LoVo (cell line): ENCODE data around the gene GEMIN5.

Experiments used
- DNase-seq: peaks from one replicate; pipeline ENCODE4 v3.0.0-alpha.2; 2016; ENCODE audit warnings: low spot score

GEMIN5 gene

DNA sequence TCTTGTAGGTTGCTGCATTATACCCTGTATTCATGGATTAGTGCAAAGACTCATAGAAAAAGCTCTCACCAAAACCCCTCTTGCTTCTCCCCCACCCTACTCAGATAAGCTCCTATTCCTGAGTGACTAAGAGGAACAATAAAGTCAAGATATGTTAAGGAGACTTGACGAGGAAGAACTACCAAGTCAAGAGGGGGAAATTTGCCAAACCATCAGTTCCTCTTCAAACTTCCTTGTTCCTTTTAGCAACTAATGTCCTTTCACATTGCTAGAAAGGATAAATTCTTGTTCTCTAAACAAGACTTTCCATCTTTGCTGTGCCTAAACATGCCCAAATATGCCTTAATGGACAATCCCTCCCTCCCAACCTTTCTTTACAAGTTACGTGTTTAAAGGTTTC, 52.6 kb downstream of the GEMIN5 start:
- no peak for DNase-seq

DNA sequence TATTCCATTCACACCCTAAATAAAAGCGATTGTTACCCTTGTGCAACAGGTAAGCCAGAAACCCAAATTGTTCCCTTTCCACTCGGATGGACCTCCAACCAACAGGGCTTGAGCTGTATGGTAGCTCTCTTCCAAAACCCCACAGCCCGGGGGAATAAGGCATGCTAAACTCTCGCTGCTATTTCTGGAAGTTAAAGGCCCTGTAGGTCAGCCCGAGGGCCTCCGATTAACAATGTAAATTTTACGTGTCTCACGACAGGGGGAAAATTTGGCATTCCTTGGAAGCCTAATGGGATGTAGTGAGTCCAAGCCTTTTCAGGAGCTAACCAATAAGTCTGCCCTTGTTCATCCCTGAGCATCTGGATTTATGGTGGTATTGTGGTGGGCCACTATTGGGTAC, 53.6 kb downstream of the GEMIN5 start:
- DNase-seq: no peak

DNA sequence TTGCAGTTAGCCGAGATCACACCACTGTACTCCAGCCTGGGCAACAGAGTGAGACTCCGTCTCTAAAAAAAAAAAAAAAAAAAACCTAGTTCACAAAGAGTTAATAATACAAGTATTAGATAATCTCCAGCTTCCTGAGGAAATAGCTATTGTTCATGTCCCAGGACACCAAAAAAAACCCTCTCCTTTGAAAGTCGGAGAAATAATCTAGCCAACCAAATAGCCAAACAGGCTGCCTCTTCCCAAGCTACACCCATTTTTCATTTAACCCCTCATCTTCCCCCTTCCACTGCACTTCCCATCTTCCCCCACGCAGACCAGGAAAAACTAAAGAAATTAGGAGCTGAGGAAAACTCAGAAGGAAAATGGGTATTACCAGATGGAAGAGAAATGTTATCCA, 56.0 kb downstream of the GEMIN5 start:
- no peak for DNase-seq

DNA sequence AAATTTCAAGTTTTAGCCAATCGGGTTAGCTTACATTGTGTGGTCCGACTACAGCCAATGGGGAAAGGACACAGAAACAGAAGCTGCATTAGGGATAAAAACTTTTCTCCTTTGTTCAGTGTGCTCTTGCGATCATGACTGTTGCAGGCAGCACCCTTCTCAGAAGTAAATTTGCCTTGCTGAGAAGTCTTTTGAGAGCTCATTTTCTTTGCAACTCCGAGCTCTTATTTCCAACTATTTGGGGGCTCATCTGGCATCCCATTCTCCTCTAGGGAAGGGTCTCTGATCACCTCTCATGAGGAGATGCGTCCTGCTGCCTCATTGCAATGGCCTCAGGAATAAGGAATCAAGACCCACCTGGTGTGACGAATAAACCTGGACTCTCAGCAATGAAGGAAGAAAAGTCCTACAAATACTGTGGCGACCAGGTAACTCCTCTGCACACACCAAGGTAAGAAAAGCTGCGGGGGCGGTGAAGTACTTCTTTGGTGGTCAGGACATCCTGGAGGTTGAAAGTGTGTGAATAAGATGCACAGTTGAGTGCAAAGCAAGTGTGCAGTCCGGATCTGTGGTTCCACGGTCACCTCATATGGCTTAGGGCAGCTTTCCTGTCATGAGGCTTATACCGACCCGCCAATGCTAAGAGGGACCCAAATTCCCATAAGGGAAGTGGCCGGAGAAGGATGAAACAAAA, 59.2 kb downstream of the GEMIN5 start:
- DNase-seq: no peak

DNA sequence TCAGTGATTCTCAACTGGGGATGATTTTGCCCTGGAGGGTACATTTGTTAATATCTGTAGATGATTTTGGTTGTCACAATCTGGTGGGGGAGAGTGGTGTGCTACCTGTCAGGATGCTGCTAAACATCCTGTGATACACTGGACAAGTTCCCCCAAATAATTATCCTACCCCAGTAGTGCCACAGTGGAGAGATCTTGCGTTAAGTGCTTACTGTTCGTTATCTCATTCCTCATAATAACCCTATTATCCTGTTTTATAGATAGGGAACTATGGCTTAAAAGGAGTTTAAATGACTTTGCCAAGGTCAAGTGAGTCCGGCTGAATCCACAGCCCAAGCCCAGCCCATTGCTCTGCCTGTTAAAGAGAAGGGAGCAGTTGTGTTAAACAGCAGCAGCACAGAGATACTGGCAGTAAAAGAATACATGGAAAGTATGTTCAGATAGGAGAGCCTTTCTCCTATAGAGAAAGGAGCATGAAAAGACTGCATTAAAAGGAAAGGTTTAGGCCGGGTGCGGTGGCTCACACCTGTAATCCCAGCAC, 64.2 kb downstream of the GEMIN5 start:
- no peak for DNase-seq

DNA sequence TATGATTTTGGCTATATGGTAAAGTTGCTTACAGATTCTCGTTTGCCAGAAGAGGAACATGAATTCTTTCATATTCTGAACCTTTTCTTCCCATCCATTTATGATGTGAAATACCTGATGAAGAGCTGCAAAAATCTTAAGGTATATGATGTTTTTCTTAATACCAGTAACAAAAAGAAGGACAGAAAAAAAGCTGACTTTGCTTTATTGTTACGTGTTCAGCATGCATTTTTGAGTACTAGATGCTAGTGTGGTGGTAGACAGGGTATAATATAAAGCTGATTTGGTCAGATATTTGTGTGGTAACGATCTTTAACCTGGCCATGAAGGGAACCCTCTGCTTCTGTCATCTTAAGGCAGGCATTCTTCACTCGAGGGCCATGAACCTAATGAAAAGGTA, 66.3 kb downstream of the GEMIN5 start:
- no peak for DNase-seq

DNA sequence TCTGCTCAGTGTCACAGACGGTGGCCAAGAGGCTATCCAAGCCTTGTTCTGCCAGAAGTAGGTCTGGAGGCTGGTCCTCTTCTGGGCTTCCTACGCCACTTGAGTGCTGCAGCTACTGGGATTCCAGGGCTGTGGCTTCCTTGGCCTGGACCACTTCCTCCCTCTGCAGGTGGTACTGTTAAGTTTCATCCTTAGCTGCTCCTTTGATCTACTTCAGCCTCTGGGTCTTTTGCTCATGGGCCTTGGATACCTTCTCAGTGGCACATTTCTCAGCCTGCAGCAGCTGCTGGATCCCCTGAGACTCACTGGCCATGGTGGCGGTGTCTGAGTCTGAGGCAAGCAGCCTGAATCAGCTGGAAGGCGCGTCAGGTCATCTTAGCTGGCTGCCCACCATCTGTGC, 69.3 kb downstream of the GEMIN5 start:
- no peak for DNase-seq

DNA sequence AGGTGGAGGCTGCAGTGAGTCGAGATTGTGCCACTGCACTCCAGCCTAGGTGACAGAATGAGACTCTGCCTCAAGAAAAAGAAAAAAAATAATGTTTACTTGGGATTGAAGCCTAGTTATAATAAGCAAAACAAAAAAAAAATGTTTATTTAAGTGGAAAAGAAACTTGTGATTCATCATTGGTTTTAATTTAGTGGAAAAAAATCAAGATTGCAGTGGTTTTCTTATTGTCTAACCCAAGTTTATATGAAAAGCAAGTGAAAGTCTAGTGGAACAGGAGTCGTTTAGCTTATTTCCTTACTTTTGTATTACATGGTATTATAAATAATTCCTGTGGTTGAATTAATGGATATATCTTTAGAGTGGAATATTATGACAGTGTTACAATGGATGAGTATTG, 71.2 kb downstream of the GEMIN5 start:
- no peak for DNase-seq

DNA sequence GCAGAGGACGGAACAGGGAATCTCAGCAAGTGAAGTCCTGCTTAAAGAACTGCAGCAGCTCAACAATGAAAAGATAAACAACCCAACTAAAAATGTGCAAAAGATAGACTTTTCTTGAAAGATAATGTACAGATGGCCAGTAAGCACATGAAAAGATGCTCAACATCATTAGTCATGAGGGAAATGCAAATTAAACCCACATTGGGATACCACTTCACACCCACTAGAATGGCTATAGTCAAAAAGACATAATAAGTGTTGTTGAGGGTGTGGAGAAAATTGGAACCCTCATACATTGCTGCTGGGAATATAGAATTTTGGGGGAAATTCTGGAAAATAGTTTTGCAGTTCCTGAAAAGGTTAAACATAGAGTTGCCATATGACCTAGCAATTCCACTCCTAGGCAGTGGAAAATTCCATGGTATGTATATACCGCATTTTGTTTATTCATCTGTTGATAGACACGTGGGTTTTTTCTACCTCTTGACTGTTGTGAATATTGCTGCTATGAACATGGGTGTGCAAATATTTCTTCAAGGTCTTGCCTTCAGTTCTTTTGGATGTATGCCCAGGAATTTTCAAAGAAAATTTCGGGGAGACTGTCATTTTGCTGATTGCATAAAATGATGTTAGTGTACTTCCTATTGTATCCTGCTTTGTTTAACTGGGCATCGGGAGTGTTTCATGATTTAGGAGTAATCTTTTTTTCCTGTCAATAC, 72.4 kb downstream of the GEMIN5 start:
- DNase-seq: no peak

DNA sequence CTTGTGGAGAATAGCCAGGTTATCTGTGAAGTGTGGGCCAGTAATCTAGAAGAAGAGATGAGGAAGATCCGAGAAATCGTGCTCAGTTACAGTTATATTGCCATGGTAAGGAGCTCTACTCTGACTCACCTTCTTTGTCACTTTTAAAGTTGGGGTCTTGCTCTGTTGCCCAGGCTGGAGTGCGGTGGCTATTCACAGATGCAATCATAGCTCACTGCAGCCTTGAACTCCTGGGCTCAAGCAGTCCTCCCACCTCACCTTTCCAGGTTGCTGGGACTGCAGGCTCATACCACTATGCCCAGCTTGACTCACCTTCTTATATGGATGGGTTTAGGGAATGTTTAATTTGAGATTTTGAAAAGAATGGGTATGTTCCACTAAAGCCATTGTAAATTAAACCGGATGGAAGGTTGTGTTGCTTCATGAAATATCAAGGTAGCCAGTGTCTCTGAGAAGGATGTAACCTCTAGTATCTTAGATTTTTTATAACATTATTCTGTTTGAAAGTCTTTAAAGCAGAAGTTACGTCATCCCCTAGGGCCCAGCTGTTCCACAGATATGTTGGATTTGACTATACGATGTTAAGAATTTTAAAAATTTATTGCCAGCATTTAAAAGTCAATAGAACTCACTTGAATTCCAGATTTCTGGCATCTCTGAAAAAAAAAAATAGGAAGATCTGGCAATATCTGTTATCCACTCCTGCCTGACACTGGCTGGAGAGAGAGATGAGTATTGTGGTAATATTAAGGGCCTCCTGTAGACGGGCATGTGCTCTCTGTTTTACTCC, 74.5 kb downstream of the GEMIN5 start:
- DNase-seq: no peak

DNA sequence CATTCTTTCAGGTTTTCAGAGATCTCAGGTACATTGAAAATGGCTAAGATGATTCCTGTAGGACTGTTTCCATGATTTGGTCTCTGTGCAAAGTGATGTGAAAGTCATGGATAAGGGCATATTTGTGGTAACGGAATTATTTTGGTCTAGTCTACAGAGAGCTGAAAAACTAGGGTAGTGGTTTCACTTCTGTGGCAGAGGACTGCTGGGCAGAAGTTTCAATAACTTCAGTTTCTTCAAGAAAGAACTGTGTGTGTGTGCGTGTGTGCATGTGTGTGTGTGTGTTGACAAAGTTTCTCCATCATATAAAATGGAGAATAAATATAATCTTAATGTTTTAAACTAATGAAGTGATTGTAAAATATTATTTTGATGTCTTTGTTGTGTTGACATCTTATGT, 75.2 kb downstream of the GEMIN5 start:
- no peak for DNase-seq

DNA sequence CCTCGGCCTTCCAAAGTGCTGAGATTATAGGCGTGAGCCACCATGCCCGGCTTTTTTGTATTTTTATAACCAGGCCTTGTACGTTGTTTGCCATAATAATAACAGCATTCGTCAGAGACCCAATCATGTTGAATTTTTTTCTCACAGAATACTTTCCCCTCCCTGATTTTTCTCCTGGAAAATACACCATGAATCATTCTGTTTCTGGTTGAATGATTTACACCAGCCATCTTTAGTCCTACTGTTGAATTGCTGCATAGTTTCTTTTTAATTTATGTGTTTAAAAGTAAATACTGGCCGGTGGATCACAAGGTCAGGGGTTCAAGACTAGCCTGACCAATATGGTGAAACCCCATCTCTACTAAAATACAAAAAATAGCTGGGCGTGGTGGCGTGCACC, 76.1 kb downstream of the GEMIN5 start:
- no peak for DNase-seq

DNA sequence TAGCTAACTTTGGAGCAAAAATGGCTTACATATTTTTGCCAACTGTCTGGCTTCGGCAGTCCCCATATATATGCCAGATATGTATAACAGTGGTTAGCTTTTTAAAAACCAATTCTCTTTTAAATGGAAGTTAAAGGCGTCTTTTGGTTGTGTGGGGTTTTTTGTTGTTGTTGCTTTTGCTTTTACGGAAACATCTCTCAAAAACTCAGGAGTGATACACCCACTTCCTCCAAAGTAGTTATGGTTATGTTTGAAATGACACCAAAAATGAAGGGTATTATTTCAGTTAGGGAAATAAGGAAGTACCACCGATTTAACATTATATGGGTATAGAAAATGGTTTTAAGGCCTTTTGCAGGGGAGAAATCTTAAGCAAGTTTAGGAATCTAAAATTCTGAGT, 77.2 kb downstream of the GEMIN5 start:
- no peak for DNase-seq

DNA sequence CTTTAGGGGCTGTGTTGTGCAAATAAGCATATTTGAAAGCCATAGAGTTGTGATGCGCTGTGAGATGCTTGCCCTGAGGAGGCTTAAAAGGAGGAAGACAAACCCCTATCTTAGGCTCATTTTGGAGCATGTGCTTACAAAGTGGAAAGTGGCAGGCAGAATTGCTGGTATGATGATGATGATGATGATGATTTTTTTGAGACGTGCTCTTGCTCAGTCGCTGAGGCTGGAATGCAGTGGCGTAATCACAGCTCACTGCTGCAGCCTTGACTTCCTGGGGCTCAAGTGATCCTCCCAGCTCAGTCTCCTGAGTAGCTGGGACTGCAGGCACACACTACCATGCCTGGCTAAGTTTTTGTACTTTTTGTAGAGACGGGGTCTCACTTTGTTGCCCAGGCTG, 77.9 kb downstream of the GEMIN5 start:
- DNase-seq: no peak

DNA sequence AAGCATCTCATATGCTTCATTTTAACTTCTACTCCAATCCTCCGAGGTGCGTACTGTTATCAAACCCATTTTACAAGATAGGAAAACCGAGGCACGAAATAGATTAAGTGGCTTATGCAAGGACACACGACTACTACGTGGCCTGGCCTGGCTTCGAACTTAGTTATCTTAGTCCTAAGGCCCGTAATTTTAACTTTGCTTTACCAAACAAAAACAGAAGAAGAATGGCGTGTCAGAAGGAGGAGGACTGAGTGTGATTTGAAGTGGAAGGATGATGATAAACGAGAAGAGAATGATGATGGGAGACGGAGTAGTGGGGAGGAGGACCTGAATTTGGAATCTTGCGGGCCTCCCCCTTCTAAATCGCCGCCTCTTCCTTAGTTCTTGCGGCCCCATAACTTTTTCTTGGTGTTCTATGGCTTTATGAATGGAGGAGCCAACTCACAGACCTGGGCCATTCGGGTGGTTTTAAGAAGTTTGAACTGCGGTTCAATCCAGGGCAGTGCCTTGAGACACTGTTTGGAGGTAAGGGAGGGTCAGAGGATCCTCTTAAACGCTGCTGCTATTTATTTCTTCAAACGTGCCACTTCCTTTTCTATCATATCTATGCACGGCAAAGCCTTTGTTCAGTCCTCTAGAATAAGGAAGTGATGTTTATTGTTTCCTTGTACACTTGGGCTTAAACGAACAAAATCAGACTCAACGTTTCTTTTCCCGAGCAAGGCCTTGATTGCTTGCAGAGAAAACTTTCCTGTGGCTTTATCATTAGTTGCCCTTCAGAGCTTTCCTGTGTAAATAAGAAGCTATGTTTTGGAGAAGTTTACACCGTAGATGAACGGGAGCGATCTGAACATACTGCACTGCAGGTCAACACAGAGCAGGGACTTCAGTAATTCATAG, 78.8 kb downstream of the GEMIN5 start:
- no peak for DNase-seq

DNA sequence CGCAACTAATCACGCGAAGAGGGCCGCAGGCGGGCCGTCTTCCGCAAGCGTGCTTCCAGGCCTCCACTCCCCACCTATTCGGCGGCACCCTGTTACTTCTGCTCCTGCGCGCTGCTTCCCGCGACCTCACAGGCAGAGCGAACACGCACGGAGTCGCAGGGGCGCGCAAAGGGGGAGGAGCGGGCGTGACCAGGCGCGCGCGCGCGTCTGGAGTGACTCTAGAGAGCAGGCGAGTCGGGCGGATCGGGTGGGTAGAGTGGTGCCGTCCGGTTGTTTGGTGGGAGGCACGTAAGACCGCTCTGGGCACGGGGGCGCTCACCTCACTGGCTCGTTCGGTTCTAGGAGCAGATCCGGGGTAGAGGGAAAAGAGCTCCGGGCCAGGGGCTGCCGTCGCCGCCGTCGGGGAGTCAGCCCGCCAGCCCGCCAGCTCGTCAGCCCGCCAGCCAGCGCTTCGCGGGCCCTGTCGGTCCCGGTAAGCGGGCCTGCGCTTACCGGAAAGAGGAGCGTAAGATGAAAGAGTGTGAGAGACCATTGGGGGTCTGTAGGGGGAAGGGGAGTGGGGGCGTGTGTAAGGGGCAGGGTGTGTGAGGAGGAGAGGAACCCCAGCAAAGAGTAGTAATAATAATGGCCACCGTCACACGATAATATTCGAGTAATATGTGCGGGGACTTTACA, 79.6 kb downstream of the GEMIN5 start, which contains the start of gene CNOT8:
TSS of gene CNOT8 (plus strand) at position 331 of the 675 bp plus-strand sequence. CDS start 4,652 bp downstream, outside the sequence.
- peak; percentile 97 for DNase-seq

DNA sequence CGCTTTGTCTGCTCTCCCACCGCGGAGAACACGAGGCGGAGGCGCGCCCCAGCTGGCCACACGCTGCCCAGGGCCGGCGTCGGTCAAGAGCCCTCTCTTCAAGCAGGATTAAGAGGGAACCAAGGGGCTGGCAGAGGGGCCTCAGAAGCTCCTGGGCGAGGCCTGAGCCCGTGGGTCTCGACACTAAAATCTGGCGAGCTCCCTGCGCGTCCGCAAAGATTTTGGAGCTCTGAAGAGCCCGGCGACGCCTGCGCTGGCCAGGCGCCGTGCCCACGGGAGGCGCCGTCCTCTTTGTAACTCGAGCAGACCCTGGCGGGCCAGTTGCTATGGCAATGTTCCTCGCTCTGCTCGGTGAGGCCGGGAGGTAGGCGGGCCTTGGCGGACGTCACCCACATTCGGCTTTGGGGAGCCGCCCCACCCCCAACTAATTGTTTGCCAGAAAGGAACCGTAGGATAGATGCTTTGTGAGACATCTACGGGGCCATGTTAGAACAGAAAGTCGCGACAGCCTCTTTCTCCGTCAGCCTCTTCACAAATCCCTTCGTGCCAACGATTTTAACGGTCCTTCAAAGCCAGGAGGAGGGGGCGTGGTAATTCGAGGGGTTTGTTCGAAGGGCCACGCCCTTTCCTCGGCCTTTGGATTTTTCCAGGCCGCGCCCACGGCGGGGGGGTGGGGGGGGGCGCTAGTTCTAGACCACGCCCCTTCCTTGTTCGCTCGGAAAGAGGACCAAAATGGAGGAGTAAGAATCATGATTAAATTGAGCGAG, 80.3 kb downstream of the GEMIN5 start:
- peak; percentile 93 for DNase-seq

DNA sequence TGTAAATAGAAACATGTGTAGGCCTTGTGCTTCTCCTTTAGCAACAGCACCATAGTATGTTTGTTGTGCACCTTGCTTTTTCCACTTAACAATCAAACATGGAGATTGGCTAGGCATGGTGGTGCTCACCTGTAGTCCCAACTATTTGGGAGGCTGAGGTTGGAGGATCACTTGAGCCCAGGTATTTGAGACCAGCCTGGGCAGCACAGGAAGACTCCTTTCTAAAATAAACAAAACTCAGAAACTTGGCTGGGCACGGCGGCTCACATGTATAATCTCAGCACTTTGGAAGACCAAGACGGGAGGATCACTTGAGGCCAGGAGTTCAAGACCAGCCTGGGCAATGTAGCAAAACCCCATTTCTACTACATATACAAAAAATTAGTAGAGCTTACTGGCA, 86.7 kb downstream of the GEMIN5 start:
- DNase-seq: no peak

DNA sequence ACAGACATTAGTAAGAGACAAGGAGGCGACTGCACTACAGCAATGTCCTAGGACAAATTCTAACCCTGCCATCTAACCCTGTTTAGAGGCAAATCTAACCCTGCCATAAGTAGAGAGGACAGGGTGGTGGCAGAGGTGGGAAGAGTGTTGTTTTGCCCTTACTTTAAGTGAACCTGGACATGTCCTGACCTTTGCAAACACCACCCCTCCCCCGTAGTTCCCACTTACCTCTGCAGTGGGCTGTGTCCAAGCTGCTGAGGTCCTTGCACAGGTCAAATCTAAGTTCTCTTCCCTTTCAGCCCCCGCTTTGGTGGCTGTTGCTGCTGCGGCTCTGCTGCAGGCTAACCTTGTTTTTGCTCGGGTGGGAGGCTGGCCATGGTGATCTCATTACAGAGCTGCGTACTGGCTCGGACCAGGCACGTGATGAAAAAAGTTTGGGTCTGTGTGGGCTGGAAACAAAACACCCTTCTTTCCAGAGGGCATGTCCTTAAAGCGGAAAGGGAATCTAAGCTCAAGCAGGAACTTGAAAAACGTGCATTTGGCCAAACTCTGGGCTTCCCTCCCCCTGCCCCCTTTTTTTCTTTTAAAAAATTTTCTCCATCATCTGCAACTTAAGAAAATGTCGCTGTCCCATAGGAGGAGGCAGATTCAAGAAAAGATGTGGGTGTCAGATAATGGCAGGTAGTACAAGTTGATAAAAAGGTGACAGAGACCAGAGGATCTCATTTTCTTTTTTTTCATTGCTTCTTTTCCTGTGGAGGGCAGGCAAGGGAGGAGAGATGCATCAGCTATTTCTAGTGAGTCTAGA, 87.6 kb downstream of the GEMIN5 start, which contains the start of gene FAXDC2:
TSS of gene FAXDC2 (minus strand) at position 349 of the 808 bp plus-strand sequence. CDS start 12,425 bp downstream, outside the sequence.
- DNase-seq: no peak
